HepG2 (cell line): ENCODE data around the gene HOXA4. TPM values are rescaled to one million over a fixed set of nuclear protein-coding genes. Genes with fewer than 3 reads are reported as not detected.

ENCODE experiments used
- ATAC-seq: fragments of 200-7000 bp; cut with Tn5 transposase; 3 replicates; pipeline ENCODE4 v1.9.1; 2020; ENCODE audit warnings: mild to moderate bottlenecking, moderate library complexity
- BruUV-seq: library from RNA; stranded (reverse); fragments of 400-500 nt; replicated peaks from 2 replicates; lab custom pipeline; 2021; lab: Mats Ljungman, UMichigan
- CTCF ChIA-PET: fragments of 300-600 bp; formaldehyde crosslinking; extraction: SDS; loops from one replicate; lab custom pipeline; 2021; ENCODE audit warnings: low total read pairs, inconsistent platforms, low intra/inter-chr PET ratio; lab: Yijun Ruan, JAX
- POLR2A ChIA-PET: fragments of 350-600 bp; sonication (Branson Sonifier 250); formaldehyde crosslinking; loops from one replicate; lab custom pipeline; 2020; ENCODE audit warnings: antibody characterized with exemption, inconsistent platforms; lab: Yijun Ruan, JAX
- DNase-seq: peaks from one replicate; pipeline ENCODE4 v3.0.0-alpha.2; 2015; ENCODE audit warnings: low spot score
- FAIRE-seq: peaks from 3 replicates; lab custom pipeline; 2011; peaks lifted over from hg19 to GRCh38; lab: Jason Lieb, UNC
- H2AFZ ChIP-seq: one replicate; pipeline ENCODE4 v1.6.1; 2011; ENCODE audit warnings: low read length, inconsistent platforms
- H3K27ac ChIP-seq: fragments of 300-600 bp; 3 replicates; pipeline ENCODE4 v1.8.0; 2011; ENCODE audit warnings: mixed run types, mild to moderate bottlenecking, mixed read lengths, low read length, inconsistent platforms; ENCODE audit not compliant: insufficient read depth; ENCODE audit errors: extremely low read length
- H3K27me3 ChIP-seq, 2 experiments: fragments of 200-600 bp in 1 of 2; 2 replicates in 1 of 2; 3 replicates in 1 of 2; pipeline versions ENCODE4 v1.6.0 to v1.8.0; 2011; ENCODE audit warnings: low read length in 2 of 2, mild to moderate bottlenecking in 2 of 2, moderate library complexity in 2 of 2, inconsistent platforms in 1 of 2; ENCODE audit not compliant: insufficient read depth in 2 of 2, control insufficient read depth in 1 of 2
- H3K36me3 ChIP-seq, 2 experiments: fragments of 200-600 bp in 1 of 2; replicated peaks in 1 of 2; 2 replicates in 1 of 2; 3 replicates in 1 of 2; pipeline versions ENCODE4 v1.5.1 to v1.8.0; 2011; ENCODE audit warnings: low read length in 2 of 2, inconsistent platforms in 1 of 2; ENCODE audit not compliant: insufficient read depth in 2 of 2, control insufficient read depth in 1 of 2
- H3K4me1 ChIP-seq: 2 replicates; pipeline ENCODE4 v1.5.1; 2012; ENCODE audit warnings: low read length, inconsistent platforms; ENCODE audit not compliant: insufficient read depth
- H3K4me2 ChIP-seq: 2 replicates; pipeline ENCODE4 v1.6.0; 2011; ENCODE audit warnings: low read depth, low read length, inconsistent platforms
- H3K4me3 ChIP-seq, 3 experiments: fragments of 200-600 bp in 1 of 3; sonication (generic), shearing (Covaris generic) in 1 of 3; replicated peaks in 1 of 3; 2 replicates each; pipeline ENCODE4 v1.5.1; 2011 to 2016; ENCODE audit warnings: low read length in 3 of 3, inconsistent platforms in 2 of 3, low read depth in 2 of 3, mild to moderate bottlenecking in 2 of 3, control low read depth in 1 of 3, mixed read lengths in 1 of 3; ENCODE audit not compliant: insufficient read depth in 1 of 3
- H3K79me2 ChIP-seq: one replicate; pipeline ENCODE4 v1.6.1; 2011; ENCODE audit warnings: low read length, inconsistent platforms; ENCODE audit not compliant: insufficient read depth
- H3K9ac ChIP-seq: 2 replicates; pipeline ENCODE4 v1.6.0; 2011; ENCODE audit warnings: mild to moderate bottlenecking, low read depth, low read length, inconsistent platforms; ENCODE audit not compliant: insufficient read depth
- H3K9me3 ChIP-seq: 2 replicates; pipeline ENCODE4 v1.5.1; 2012; ENCODE audit warnings: mild to moderate bottlenecking, low read length
- H4K20me1 ChIP-seq: 2 replicates; pipeline ENCODE4 v1.6.0; 2011; ENCODE audit warnings: inconsistent platforms, mild to moderate bottlenecking, low read length, moderate library complexity; ENCODE audit not compliant: insufficient read depth
- FOXP1 ChIP-seq, 2 experiments: fragments of 450-650 bp in 1 of 2; IDR thresholded peaks; 2 replicates each; pipeline ENCODE4 v1.6.1; 2017 to 2018; ENCODE audit warnings: antibody characterized with exemption in 1 of 2
- GATA4 ChIP-seq: sonication (generic); IDR thresholded peaks from 2 replicates; pipeline ENCODE4 v1.6.1; 2016; ENCODE audit warnings: antibody characterized with exemption, low read depth, borderline replicate concordance
- GATAD2A ChIP-seq: IDR thresholded peaks from 2 replicates; pipeline ENCODE4 v1.6.1; 2016
- MTERF4 ChIP-seq: sonication (generic); formaldehyde crosslinking; IDR thresholded peaks from 2 replicates; pipeline ENCODE4 v1.8.0; 2023; ENCODE audit warnings: mild to moderate bottlenecking, missing genetic modification reagents
- RFXAP ChIP-seq: sonication (generic); formaldehyde crosslinking; IDR thresholded peaks from 2 replicates; pipeline ENCODE4 v1.4.0; 2020; ENCODE audit warnings: missing genetic modification reagents, borderline replicate concordance
- ZEB1 ChIP-seq: IDR thresholded peaks from 2 replicates; pipeline ENCODE4 v1.6.1; 2012; ENCODE audit warnings: mild to moderate bottlenecking, low read depth, inconsistent platforms; ENCODE audit not compliant: insufficient replicate concordance
- ZNF138 ChIP-seq: sonication (generic); formaldehyde crosslinking; IDR thresholded peaks from 2 replicates; pipeline ENCODE4 v1.5.0; 2020; ENCODE audit warnings: mild to moderate bottlenecking, low read depth, missing genetic modification reagents
- ZNF329 ChIP-seq: sonication (generic); formaldehyde crosslinking; IDR thresholded peaks from 2 replicates; pipeline ENCODE4 v1.9.0; 2021; ENCODE audit warnings: low read depth, mild to moderate bottlenecking, missing genetic modification reagents
- ZNF460 ChIP-seq: sonication (generic); formaldehyde crosslinking; IDR thresholded peaks from 2 replicates; pipeline ENCODE4 v1.5.1; 2020; ENCODE audit warnings: missing genetic modification reagents, mild to moderate bottlenecking, borderline replicate concordance
- ZNF512B ChIP-seq: sonication (generic); formaldehyde crosslinking; IDR thresholded peaks from 2 replicates; pipeline ENCODE4 v1.5.1; 2020; ENCODE audit warnings: missing genetic modification reagents, mild to moderate bottlenecking, borderline replicate concordance
- ZNF713 ChIP-seq: sonication (generic); formaldehyde crosslinking; IDR thresholded peaks from 2 replicates; pipeline ENCODE4 v1.4.0; 2020; ENCODE audit warnings: mild to moderate bottlenecking, missing genetic modification reagents
- ZNF776 ChIP-seq: sonication (generic); formaldehyde crosslinking; IDR thresholded peaks from 2 replicates; pipeline ENCODE4 v1.4.0; 2020; ENCODE audit warnings: mild to moderate bottlenecking, missing genetic modification reagents
- ZNF781 ChIP-seq: sonication (generic); formaldehyde crosslinking; IDR thresholded peaks from 2 replicates; pipeline ENCODE4 v1.5.1; 2020; ENCODE audit warnings: borderline replicate concordance, mild to moderate bottlenecking, missing genetic modification reagents; ENCODE audit errors: not compliant biosample characterization
- ZSCAN9 ChIP-seq: IDR thresholded peaks from 2 replicates; pipeline ENCODE4 v1.6.1; 2016; ENCODE audit warnings: borderline replicate concordance
- WGBS: methylation state at CpG from one replicate; pipeline ENCODE4 v1.1.6; 2017; ENCODE audit warnings: low lambda C conversion rate; 5-methylcytosine and 5-hydroxymethylcytosine counted together
- in situ Hi-C: cut with HindIII; loops from 2 replicates; pipeline ENCODE4 v1.10.0; 2017; ENCODE audit warnings: low pct_unique_long_range_greater_than_20kb; ENCODE audit not compliant: extremely low pct_ligation_motif_present
- intact Hi-C: fragments of 100-400 bp; cut with micrococcal nuclease; formaldehyde crosslinking; loops from one replicate; pipeline ENCODE4 v1.10.0; 2022; ENCODE audit not compliant: unreplicated experiment
- polyA plus RNA-seq, 8 experiments: library from polyadenylated mRNA; depleted of rRNA in 3 of 8; stranded (reverse) in 7 of 8; unstranded in 1 of 8; fragments of >200 nt; fragmentation: Illumina TruSeq in 4 of 8; extraction: Trizol in 4 of 8; gene quantifications; 2 replicates each; pipeline versions ENCODE4 v1.2.1 to v1.2.3, GENCODE V29; 2011 to 2016; ENCODE audit warnings: low read depth in 4 of 8, missing spikeins in 1 of 8, mixed read lengths in 1 of 8; ENCODE audit not compliant: insufficient read depth in 1 of 8
- total RNA-seq, 5 experiments: library from RNA; depleted of rRNA; stranded (reverse); fragments of >200 nt; fragmentation: Illumina TruSeq; extraction: Trizol; gene quantifications; 2 replicates each; pipeline ENCODE4 v1.2.3, GENCODE V29; 2016; ENCODE audit warnings: low read depth in 1 of 5

The HOXA4 gene
- total and polyA plus RNA-seq, 2 of the 13 experiments (the other 11 are each of a cell fraction or from before 2014, with no cell fraction given) = 2.4 to 5.4 TPM

GRCh38 chr7:27173956-27174873, 43.7 kb upstream of the HOXA4 start, which contains the start of gene HOXA10:
TSS of gene HOXA10 (minus strand) at chr7:27174320. CDS start at chr7:27174306, 14 bp downstream.
- TF ChIP-seq GATA4 = no peak
- TF ChIP-seq ZNF329 (CRISPR knock-in tag) = no peak
- TF ChIP-seq ZEB1 = no peak
- TF ChIP-seq ZNF781 (CRISPR knock-in tag) = no peak
- no peak for TF ChIP-seq MTERF4 (CRISPR knock-in tag)
- no peak for TF ChIP-seq ZSCAN9 (CRISPR knock-in tag)
- TF ChIP-seq ZNF512B = no peak
- no peak for TF ChIP-seq ZNF138 (CRISPR knock-in tag)
- no peak for TF ChIP-seq RFXAP
- no peak for TF ChIP-seq GATAD2A (CRISPR knock-in tag)
- no peak for TF ChIP-seq ZNF776 (CRISPR knock-in tag)
- TF ChIP-seq FOXP1 (IDR thresholded peaks at IDR 0.05) = no peak
- TF ChIP-seq FOXP1 (CRISPR knock-in tag; IDR thresholded peaks at IDR 0.05) = no peak
- no peak for TF ChIP-seq ZNF460 (CRISPR knock-in tag)
- TF ChIP-seq ZNF713 (CRISPR knock-in tag) = no peak
- no peak within 1 kb of the TSS for H3K27ac ChIP-seq
- peaks cover 20% of the 10 kb centered on the region for H3K4me1 ChIP-seq

More at GRCh38 chr7:27173956-27174873, 43.7 kb upstream of the HOXA4 start, which contains the start of gene HOXA10:
- H3K9me3 ChIP-seq = no peaks in the 10 kb centered on the region
- in situ Hi-C loops = loop anchor here (25.0 kb wide), 1 partner anchor 1087 kb away; no protein-coding TSS in a partner anchor
- DNase-seq (no peak), FAIRE-seq (no peak), ATAC-seq (no peak)
- H4K20me1 ChIP-seq = no peaks in the 10 kb centered on the region
- CTCF ChIA-PET = no interaction called here
- H3K4me3 ChIP-seq = peak within 1 kb of the TSS; percentile 16 to 51 (median 16); a peak in 3 of 6 replicates
- no peak within 1 kb of the TSS for H3K9ac ChIP-seq
- H3K4me2 ChIP-seq = peak within 1 kb of the TSS; percentile 58
- H2AFZ ChIP-seq = no peak within 1 kb of the TSS
- POLR2A ChIA-PET = interaction anchor here (0.6 kb wide), 1 partner anchor 11 kb away, joined by 3 read pairs; the partner anchor contains the start of gene HOXA11
- peaks cover 0 to 69% of the 10 kb centered on the region in 2 experiments for H3K27me3 ChIP-seq
- no peaks in the 10 kb centered on the region for H3K36me3 ChIP-seq
- no peaks in the 10 kb centered on the region for H3K79me2 ChIP-seq
- BruUV-seq = no TSS peak
- intact Hi-C loops = no loop called here
- 90% methylated on average over 50 of the region's 82 CpGs for WGBS
